SK-N-MC (cell line): ENCODE measurements around the gene SDSL.
A peak's percentile ranks its signal among the peaks of the same experiment; 100 is the strongest.

Experiments used
- DNase-seq: peaks from one replicate; pipeline ENCODE4 v3.0.0-alpha.2; 2011; ENCODE audit warnings: low read depth, low spot score
- H3K27ac ChIP-seq: fragments of 200-600 bp; sonication (generic); 2 replicates; pipeline ENCODE4 v1.5.1; 2016; ENCODE audit warnings: mixed run types
- H3K36me3 ChIP-seq: fragments of 200-600 bp; sonication (generic); 2 replicates; pipeline ENCODE4 v1.6.1; 2017; ENCODE audit warnings: antibody characterized with exemption, low read length, mixed read lengths; ENCODE audit not compliant: insufficient read depth
- H3K4me3 ChIP-seq: fragments of 200-600 bp; sonication (generic); 2 replicates; pipeline ENCODE4 v1.5.1; 2016
- H3K9ac ChIP-seq: fragments of 200-600 bp; sonication (generic); 2 replicates; pipeline ENCODE4 v1.8.0; 2017; ENCODE audit warnings: mixed run types, mixed read lengths; ENCODE audit not compliant: insufficient read length
- H3K9me3 ChIP-seq: fragments of 200-600 bp; sonication (generic); 2 replicates; pipeline ENCODE4 v1.6.1; 2017; ENCODE audit warnings: low read depth, mild to moderate bottlenecking, antibody characterized with exemption, low read length, moderate library complexity, mixed read lengths
- EZH2 ChIP-seq: fragments of 200-600 bp; sonication (generic); IDR thresholded peaks from one replicate; pipeline ENCODE4 v1.6.1; 2017; ENCODE audit warnings: antibody characterized with exemption
- FOXP2 ChIP-seq: optimal IDR thresholded peaks from 2 replicates; pipeline ENCODE3; 2011; ENCODE audit warnings: mild to moderate bottlenecking, moderate library complexity; ENCODE audit not compliant: insufficient read depth; ENCODE audit errors: extremely low read length, control extremely low read depth
- POLR2AphosphoS5 ChIP-seq: IDR thresholded peaks from 2 replicates; pipeline ENCODE4 v1.6.1; 2012; ENCODE audit warnings: mild to moderate bottlenecking, low read depth, low read length, borderline replicate concordance

The SDSL gene

DNA sequence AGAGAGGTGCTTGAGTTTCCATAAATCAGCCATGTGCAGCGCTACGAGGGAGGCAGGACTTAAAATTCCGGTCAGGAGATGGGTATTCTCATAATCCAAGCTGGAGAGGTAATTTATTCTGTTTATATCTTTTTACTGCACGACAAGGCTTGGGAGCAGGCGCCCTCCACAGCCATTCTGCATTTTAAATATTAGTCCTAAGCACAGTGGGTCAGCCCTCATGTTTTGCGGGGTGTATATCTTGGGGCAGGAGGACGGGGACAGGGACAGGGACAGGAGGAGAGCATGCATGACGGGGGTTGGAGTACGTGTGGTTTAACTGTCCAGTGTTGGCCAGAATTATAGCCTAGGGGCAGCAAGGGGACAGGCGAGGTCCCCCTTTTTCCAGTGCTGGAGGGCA, 35.0 kb downstream of the SDSL start:
- no peaks in the 10 kb centered on the region for H3K36me3 ChIP-seq
- no peak for TF ChIP-seq EZH2
- TF ChIP-seq FOXP2: no peak
- no peak for TF ChIP-seq POLR2AphosphoS5

GRCh38 chr12:113457710-113458109, 35.5 kb downstream of the SDSL start:
- Histone ChIP-seq H3K9me3 (no peaks in the 10 kb centered on the region), H3K36me3 (no peaks in the 10 kb centered on the region), H3K9ac (no peak overlapping the region), H3K27ac (no peak overlapping the region), H3K4me3 (no peak overlapping the region)
- no peak for DNase-seq
- TF ChIP-seq POLR2AphosphoS5: no peak
- TF ChIP-seq FOXP2: no peak
- no peak for TF ChIP-seq EZH2

More for the DNA sequence above, 35.0 kb downstream of the SDSL start:
- no peak overlapping the region for H3K4me3 ChIP-seq
- H3K27ac ChIP-seq: no peak overlapping the region
- DNase-seq: no peak
- no peak overlapping the region for H3K9ac ChIP-seq
- no peaks in the 10 kb centered on the region for H3K9me3 ChIP-seq

DNA sequence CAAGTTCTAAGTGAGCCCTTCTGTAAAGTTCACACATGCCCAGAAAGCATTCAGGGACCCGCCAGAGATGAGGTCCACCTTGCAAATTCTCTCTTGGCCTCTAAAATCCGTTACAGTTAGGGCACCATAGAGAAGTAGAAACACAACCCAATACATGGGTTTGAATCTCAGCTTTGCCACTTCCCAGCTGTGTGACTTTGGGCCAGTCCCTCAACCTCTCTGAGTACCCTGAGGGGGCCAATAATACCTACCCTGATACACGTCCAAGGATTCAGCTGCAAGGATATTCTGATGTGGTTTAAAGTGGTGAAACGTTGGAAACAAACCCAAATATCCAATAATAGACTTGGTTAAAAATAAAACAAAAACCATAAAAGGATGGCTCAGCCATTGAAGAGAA, 37.8 kb downstream of the SDSL start:
- DNase-seq: no peak
- Histone ChIP-seq H3K27ac (no peak overlapping the region), H3K9me3 (no peaks in the 10 kb centered on the region), H3K9ac (no peak overlapping the region), H3K36me3 (no peaks in the 10 kb centered on the region), H3K4me3 (no peak overlapping the region)
- TF ChIP-seq EZH2: no peak
- TF ChIP-seq FOXP2: no peak
- no peak for TF ChIP-seq POLR2AphosphoS5

- H3K36me3 ChIP-seq: no peaks in the 10 kb centered on the region
- H3K4me3 ChIP-seq: no peak overlapping the region
- TF ChIP-seq FOXP2: no peak
- TF ChIP-seq EZH2: no peak
- no peak for TF ChIP-seq POLR2AphosphoS5
- DNase-seq: no peak
- no peaks in the 10 kb centered on the region for H3K9me3 ChIP-seq
- no peak overlapping the region for H3K27ac ChIP-seq
- no peak overlapping the region for H3K9ac ChIP-seq
Observed at GRCh38 chr12:113461666-113462065, 39.5 kb downstream of the SDSL start.

- no peaks in the 10 kb centered on the region for H3K9me3 ChIP-seq
- DNase-seq: no peak
- no peak for TF ChIP-seq FOXP2
- TF ChIP-seq EZH2: no peak
- no peak for TF ChIP-seq POLR2AphosphoS5
- H3K36me3 ChIP-seq: no peaks in the 10 kb centered on the region
- no peak overlapping the region for H3K4me3 ChIP-seq
- no peak overlapping the region for H3K27ac ChIP-seq
- H3K9ac ChIP-seq: no peak overlapping the region
Observed at GRCh38 chr12:113462117-113462774, 40.1 kb downstream of the SDSL start.

- Histone ChIP-seq H3K9me3 (no peaks in the 10 kb centered on the region), H3K27ac (no peak overlapping the region), H3K9ac (no peak overlapping the region), H3K4me3 (no peak overlapping the region), H3K36me3 (no peaks in the 10 kb centered on the region)
- DNase-seq: no peak
- TF ChIP-seq EZH2 (peak; percentile 94), POLR2AphosphoS5 (no peak)
Observed at GRCh38 chr12:113462998-113463745, 41.0 kb downstream of the SDSL start.

DNA sequence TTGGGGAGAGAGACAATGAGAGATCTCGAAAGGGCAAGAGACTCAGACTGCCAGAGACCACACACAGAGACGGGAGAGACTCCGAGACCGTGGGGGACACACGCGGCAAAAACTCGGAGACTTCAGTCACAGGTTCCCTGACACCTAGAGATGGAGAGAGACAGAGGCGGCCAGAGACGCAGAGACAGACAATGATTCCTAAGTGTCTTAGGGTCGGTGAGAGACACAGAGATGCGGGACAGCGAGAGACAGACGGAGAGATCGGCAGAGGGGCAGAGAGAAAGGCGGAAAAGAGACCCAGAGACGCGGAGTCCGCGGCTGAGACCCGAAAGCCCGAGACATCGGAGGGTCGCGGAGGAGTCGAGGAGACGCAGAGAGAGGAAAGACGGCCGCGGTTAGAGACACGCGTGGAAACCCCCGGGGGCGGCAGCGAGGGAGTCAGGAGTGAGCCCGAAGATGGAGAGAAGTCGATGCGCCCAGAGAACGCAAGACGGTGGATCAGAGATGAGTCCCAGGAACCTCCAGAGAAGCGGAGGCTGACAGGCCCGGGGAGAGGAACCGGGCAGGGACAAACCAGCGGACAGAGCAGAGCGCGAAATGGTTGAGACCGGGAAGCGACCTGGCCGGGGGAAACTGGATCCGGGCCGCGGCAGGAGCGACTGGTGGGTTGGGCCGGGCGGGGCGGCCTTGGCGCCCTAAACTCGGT, 41.7 kb downstream of the SDSL start:
- no peak overlapping the region for H3K27ac ChIP-seq
- H3K36me3 ChIP-seq: no peaks in the 10 kb centered on the region
- no peaks in the 10 kb centered on the region for H3K9me3 ChIP-seq
- no peak for TF ChIP-seq POLR2AphosphoS5
- no peak for TF ChIP-seq FOXP2
- peak; percentile 49 for TF ChIP-seq EZH2
- no peak for DNase-seq
- H3K4me3 ChIP-seq: no peak overlapping the region
- H3K9ac ChIP-seq: no peak overlapping the region

DNA sequence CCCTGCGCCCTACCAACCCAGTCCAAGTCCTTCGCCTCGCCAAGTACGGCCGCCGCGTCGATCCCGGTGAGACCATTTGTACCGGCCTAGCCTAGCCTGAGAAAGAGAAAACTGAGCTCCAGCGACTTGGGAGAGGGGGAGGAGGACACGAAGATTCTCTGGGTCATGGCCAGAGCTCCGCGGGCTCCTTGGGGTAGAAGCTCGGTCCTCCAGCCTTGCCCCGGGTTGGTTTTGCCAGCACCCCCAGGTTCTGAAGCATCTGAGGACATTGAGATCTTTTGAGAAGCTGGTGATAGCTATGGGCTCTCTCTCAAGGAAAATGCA, 42.2 kb downstream of the SDSL start:
- no peaks in the 10 kb centered on the region for H3K9me3 ChIP-seq
- no peak overlapping the region for H3K4me3 ChIP-seq
- no peaks in the 10 kb centered on the region for H3K36me3 ChIP-seq
- DNase-seq: no peak
- no peak overlapping the region for H3K9ac ChIP-seq
- TF ChIP-seq POLR2AphosphoS5: no peak
- TF ChIP-seq FOXP2: no peak
- TF ChIP-seq EZH2: no peak
- H3K27ac ChIP-seq: no peak overlapping the region
